Measurements from ENCODE around the gene HID1. TPM values are rescaled to one million over a fixed set of nuclear protein-coding genes. Genes with fewer than 3 reads are reported as not detected.

HID1 gene
- total RNA-seq, 1 experiment from 2014 or later: 43.8 TPM

GRCh38 chr17:74999523-74999922 lies 27.0 kb upstream of the HID1 start:
- intact Hi-C loops (cut with micrococcal nuclease): no loop called here
- ChIA-PET POLR2A (no interaction called here), CTCF (interaction anchor here (1.5 kb wide), 1 partner anchor 38 kb away, joined by 4 read pairs; no protein-coding TSS in a partner anchor), RAD21 (ENCODE audit: low non-redundant PET in 1 of 2, low total read pairs in 2 of 2, uncharacterized antibody in 2 of 2, unreplicated experiment in 2 of 2) (no interaction called here)
- Histone ChIP-seq H3K9me3 (ENCODE audit: control insufficient read depth in 1 of 2, insufficient read depth in 1 of 2, low read depth in 1 of 2, low read length in 2 of 2) (no peaks in the 10 kb centered on the region), H3K36me3 (ENCODE audit: control insufficient read depth in 1 of 2, insufficient read depth in 2 of 2, low read length in 2 of 2) (peaks cover 7 to 21% of the 10 kb centered on the region in 2 experiments; a peak in 2 of 4 replicates), H4K20me1 (ENCODE audit: insufficient read depth) (no peaks in the 10 kb centered on the region), H2AFZ (ENCODE audit: low read depth, low read length, poor library complexity, severe bottlenecking) (no peak overlapping the region), H3K9me2 (ENCODE audit: insufficient read depth) (no peaks in the 10 kb centered on the region), H3K4me1 (ENCODE audit: control insufficient read depth in 1 of 2, insufficient read depth in 2 of 2, low read length in 2 of 2) (peaks cover 0 to 5% of the 10 kb centered on the region in 2 experiments; a peak in 2 of 4 replicates), H3K9ac (ENCODE audit: low read length) (no peak overlapping the region), H3K27me3 (ENCODE audit: insufficient read depth, low read length) (no peaks in the 10 kb centered on the region), H3K4me3 (replicated peaks in 1 of 2; ENCODE audit: low read depth in 1 of 2, low read length in 2 of 2) (no peak overlapping the region), H3K27ac (ENCODE audit: low read depth, low read length) (no peak overlapping the region), H3K4me2 (ENCODE audit: low read length) (no peak overlapping the region), H3K79me2 (ENCODE audit: insufficient read depth, low read length) (0 out of 2 replicates have a peak, but pooled peaks cover 4% of the 10 kb centered on the region)
- no peak for ATAC-seq
- TF ChIP-seq POLR2AphosphoS5 (IDR thresholded peaks at IDR 0.05; ENCODE audit: low read depth, low read length) (no peak), ZBTB33 (IDR thresholded peaks at IDR 0.05; ENCODE audit: extremely low read depth, insufficient replicate concordance, low read length) (no peak), TCF7L2 (IDR thresholded peaks at IDR 0.05; ENCODE audit: borderline replicate concordance, extremely low read depth, insufficient read depth, insufficient read length) (no peak), POLR2A (IDR thresholded peaks at IDR 0.05; ENCODE audit: borderline replicate concordance, extremely low read depth, insufficient read depth, insufficient read length) (no peak), ATF3 (IDR thresholded peaks at IDR 0.05) (no peak), MAX (IDR thresholded peaks at IDR 0.05) (no peak), SRF (IDR thresholded peaks at IDR 0.05; ENCODE audit: low read depth) (no peak), SP1 (IDR thresholded peaks at IDR 0.05; ENCODE audit: low read depth) (no peak), EGR1 (IDR thresholded peaks at IDR 0.05; ENCODE audit: low read depth) (no peak), ZNF274 (IDR thresholded peaks at IDR 0.05; ENCODE audit: low read depth, low read length) (no peak), RAD21 (IDR thresholded peaks at IDR 0.05; ENCODE audit: low read depth) (no peak), JUND (IDR thresholded peaks at IDR 0.05) (no peak)
- no peak for DNase-seq (ENCODE audit: low read depth, low spot score)
- no TSS peak for BruUV-seq (replicated peaks)
